Measurements from ENCODE around the gene PBX3.

GRCh38 chr9:125763394-125763801, 16.2 kb downstream of the PBX3 start:
- TF ChIP-seq REST (IDR thresholded peaks at IDR 0.05; ENCODE audit: insufficient read depth in 1 of 2, low read depth in 2 of 2, low read length in 1 of 2): no peak
- no peak for TF ChIP-seq POLR2AphosphoS5 (IDR thresholded peaks at IDR 0.05; ENCODE audit: low read depth, low read length)
- TF ChIP-seq CTCF (IDR thresholded peaks at IDR 0.05): no peak
- no peak for TF ChIP-seq TCF7L2 (IDR thresholded peaks at IDR 0.05; ENCODE audit: low read depth, low read length)
